DOHH2 (cell line): ENCODE results near the gene PODXL2.

Experiments used
- CTCF ChIP-seq: fragments of 200-600 bp; sonication (generic); IDR thresholded peaks from one replicate; pipeline ENCODE4 v1.5.1; 2014; ENCODE audit warnings: antibody characterized with exemption, mild to moderate bottlenecking, low read depth, low read length; ENCODE audit not compliant: poor library complexity, severe bottlenecking
- EZH2phosphoT487 ChIP-seq: fragments of 200-600 bp; sonication (generic); IDR thresholded peaks from 2 replicates; pipeline ENCODE4 v1.6.1; 2017; ENCODE audit warnings: borderline replicate concordance, mild to moderate bottlenecking, antibody characterized with exemption, low read length, moderate library complexity, mixed read lengths

- TF ChIP-seq CTCF, result no peak
- no peak for TF ChIP-seq EZH2phosphoT487
These were observed 4.9 kb upstream of the PODXL2 start for GRCh38 chr3:127624063-127624462.
